GM13976 (cell line): Measurements from ENCODE around the gene PRM1.

Experiments used
- DNase-seq: peaks from one replicate; pipeline ENCODE4 v3.0.0; 2012; ENCODE audit warnings: low spot score
- CTCF ChIP-seq: IDR thresholded peaks from 2 replicates; pipeline ENCODE4 v1.5.1; 2012; ENCODE audit warnings: borderline replicate concordance, mild to moderate bottlenecking; ENCODE audit not compliant: insufficient read depth; ENCODE audit errors: extremely low read depth, missing control alignments, control extremely low read depth
- in situ Hi-C: fragments of 300-500 bp; cut with MboI; formaldehyde crosslinking; loops from one replicate; pipeline ENCODE4 v1.12.0; 2022; ENCODE audit warnings: low sequenced_read_pairs, mixed read lengths, inconsistent platforms; ENCODE audit not compliant: unreplicated experiment

The PRM1 gene

DNA sequence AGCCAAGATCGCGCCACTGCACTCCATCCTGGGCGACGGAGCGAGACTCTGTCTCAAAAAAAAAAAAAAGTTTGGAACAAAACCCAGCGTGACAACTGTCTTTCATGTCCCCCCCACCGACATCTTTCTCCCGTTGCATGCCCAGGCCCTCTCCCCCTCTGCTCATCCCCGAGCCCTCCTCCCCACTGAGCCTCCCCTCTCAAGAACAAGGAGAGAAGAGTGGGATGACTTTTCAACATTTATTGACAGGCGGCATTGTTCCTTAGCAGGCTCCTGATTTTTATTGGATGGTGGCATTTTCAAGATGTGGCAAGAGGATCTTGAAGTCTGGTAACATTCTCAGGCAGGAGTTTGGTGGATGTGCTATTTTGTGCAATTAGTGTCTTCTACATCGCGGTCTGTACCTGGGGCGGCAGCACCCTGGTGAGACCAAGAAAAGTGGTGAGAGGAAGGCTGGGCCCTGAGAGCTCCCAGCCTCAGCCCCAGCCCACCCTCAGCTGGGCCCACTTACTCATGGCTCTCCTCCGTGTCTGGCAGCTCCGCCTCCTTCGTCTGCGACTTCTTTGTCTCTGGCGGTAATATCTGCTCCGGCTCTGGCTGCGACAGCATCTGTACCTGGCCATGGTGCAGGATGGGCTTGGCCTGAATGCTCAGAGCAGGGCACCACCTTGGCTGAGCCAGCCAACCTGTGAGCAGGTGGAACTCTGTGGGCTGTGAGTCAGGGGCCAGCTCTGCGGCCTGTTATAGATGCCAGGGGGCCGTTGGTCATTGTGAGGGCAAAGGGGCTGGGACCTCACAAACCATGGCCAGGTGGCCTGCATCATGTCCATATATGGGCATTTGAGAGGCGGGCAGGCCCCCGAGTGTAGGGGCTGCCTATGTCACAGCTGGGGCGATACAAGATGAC lies at the start of gene PRM1:
Gene PRM1 (minus strand): TSS at position 715 of the 907 bp plus-strand sequence. CDS start 92 bp downstream, at position 623.
- no peak for TF ChIP-seq CTCF
- DNase-seq = no peak
- in situ Hi-C loops = no loop called here

DNA sequence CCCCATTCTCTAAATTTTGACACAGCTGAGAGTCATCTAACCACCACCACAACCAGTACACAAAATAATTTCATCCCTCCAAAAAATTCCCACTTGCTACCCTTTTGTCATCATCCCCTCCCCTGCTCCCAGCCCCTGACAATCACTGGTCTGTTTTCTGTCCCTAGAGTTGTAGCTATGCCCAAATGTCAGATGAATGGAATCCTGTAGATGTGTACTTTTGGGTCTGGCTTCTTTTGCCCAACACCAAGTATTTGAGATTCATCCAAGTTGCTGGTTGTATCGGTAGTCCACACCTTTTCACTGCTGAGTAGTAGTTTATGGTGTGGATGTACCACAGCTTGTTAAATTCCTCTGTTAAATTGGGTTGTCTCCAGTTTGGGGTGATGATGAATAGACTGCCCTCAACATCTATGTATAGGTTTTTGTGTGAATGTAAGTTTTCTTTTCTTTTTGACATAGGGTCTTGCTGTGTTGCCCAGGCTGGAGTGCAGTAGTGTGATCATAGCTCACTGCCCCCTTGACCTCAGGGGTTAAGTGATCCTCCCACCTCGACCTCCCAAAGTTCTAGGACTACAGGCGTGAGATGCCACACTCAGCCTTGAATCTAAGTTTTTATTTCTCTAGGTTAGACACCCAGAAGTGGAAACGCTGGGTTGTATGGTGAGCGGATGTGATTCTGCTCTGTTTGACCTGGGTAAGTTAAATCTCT lies 49.6 kb upstream of the PRM1 start:
- in situ Hi-C loops = no loop called here
- TF ChIP-seq CTCF = no peak
- DNase-seq = no peak

GRCh38 chr16:11329891-11330290 lies 48.8 kb upstream of the PRM1 start:
- in situ Hi-C loops = no loop called here
- DNase-seq = no peak
- no peak for TF ChIP-seq CTCF

DNA sequence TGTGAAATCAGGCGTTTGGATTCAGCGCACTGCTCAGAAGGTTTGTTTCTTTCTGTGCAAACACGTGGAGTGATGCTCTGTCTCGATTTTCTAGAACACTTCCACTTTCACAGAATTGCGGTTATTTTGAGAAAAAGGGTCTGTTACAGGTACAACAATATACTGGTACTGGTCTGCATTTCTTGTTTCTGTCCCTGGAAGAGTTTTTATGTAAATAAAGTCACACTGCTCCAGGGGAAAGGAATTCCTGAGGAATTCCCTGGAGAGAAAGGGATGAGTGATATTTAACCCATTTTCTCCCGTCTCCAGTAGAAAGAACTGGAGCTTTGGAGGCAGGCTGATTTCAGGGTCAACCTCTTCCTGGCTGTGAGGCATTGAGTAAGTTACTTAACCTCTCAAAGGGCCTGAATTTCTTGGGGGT lies 48.0 kb upstream of the PRM1 start:
- peak; percentile 59 for DNase-seq
- in situ Hi-C loops = no loop called here
- no peak for TF ChIP-seq CTCF

- in situ Hi-C loops = no loop called here
- TF ChIP-seq CTCF = no peak
- peak; percentile 86 for DNase-seq
These were observed 47.3 kb upstream of the PRM1 start for GRCh38 chr16:11328172-11329070.
